Measurements from ENCODE around the gene CEMIP.

DNA sequence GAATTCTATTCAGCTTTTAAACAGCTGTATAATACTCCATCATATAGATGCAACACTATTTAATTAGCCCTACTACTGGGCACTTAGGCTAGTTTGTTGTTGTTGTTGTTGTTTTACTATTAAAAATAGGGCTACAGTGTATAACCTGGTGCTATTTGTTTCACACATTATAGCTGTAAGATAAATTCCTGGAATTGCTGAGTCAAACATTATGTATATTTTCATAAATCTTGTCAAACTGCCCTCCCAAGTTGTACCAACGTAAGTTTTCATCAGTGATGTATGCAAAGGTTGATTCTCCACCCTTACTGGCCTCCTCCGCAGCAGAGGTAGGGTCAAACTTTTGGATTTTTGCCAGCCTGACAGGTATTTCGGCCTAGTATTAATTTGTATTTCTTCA, 3.8 kb upstream of the CEMIP start:
- no peak for TF ChIP-seq NFRKB (IDR thresholded peaks at IDR 0.05)
- TF ChIP-seq ARNT (IDR thresholded peaks at IDR 0.05): no peak
- no peak for TF ChIP-seq BHLHE40 (IDR thresholded peaks at IDR 0.05; ENCODE audit: borderline replicate concordance)
- TF ChIP-seq, protein P1, sequence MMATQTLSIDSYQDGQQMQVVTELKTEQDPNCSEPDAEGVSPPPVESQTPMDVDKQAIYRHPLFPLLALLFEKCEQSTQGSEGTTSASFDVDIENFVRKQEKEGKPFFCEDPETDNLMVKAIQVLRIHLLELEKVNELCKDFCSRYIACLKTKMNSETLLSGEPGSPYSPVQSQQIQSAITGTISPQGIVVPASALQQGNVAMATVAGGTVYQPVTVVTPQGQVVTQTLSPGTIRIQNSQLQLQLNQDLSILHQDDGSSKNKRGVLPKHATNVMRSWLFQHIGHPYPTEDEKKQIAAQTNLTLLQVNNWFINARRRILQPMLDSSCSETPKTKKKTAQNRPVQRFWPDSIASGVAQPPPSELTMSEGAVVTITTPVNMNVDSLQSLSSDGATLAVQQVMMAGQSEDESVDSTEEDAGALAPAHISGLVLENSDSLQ (IDR thresholded peaks at IDR 0.05): no peak
- TF ChIP-seq SUZ12 (IDR thresholded peaks at IDR 0.05): no peak
- no peak for TF ChIP-seq SP1 (IDR thresholded peaks at IDR 0.05)
